Right atrium auricular region (tissue), 2 donors: ENCODE results near the gene TMEM222. TPM values are rescaled to one million over a fixed set of nuclear protein-coding genes. Genes with fewer than 3 reads are reported as not detected.
A peak's percentile ranks its signal among the peaks of the same experiment; 100 is the strongest.

ENCODE experiments used
- DNase-seq: peaks from one replicate; pipeline ENCODE4 v3.0.0-alpha.2; 2019; ENCODE audit warnings: low spot score
- H3K27ac ChIP-seq, 2 donors: fragments of 200-600 bp; sonication (generic); 1 replicate in 1 of 2; 2 replicates in 1 of 2; pipeline ENCODE4 v1.5.1; 2016 to 2019
- H3K27me3 ChIP-seq, 2 donors: fragments of 200-600 bp; sonication (generic); one replicate each; pipeline versions ENCODE4 v1.5.1 to v1.6.0; 2017 to 2019
- H3K36me3 ChIP-seq: fragments of 200-600 bp; sonication (generic); one replicate; pipeline ENCODE4 v1.5.1; 2016
- H3K4me1 ChIP-seq, 2 donors: fragments of 200-600 bp; sonication (generic); one replicate each; pipeline versions ENCODE4 v1.5.1 to v1.6.0; 2017 to 2019
- H3K4me3 ChIP-seq, 2 donors: fragments of 200-600 bp; sonication (generic); 1 replicate in 1 of 2; 2 replicates in 1 of 2; pipeline ENCODE4 v1.5.1; 2017 to 2019; ENCODE audit warnings: mild to moderate bottlenecking in 1 of 2, moderate library complexity in 1 of 2
- H3K9me3 ChIP-seq, 2 donors: fragments of 200-600 bp; sonication (generic); one replicate each; pipeline ENCODE4 v1.5.1; 2019
- total RNA-seq, 2 donors: library from RNA; depleted of rRNA; stranded (reverse); fragments of >200 nt; gene quantifications; one replicate each; pipeline ENCODE4 v1.1.0, GENCODE V29; 2016
- TF ChIP-seq, protein P1 (sequence below), 2 donors: fragments of 200-600 bp; sonication (generic); IDR thresholded peaks; one replicate each; pipeline ENCODE4 v1.5.1; 2019; ENCODE audit warnings: antibody characterized with exemption in 2 of 2

TMEM222 gene
- total RNA-seq, 2 donors from 2014 or later, result 13.6 to 24.3 TPM

DNA sequence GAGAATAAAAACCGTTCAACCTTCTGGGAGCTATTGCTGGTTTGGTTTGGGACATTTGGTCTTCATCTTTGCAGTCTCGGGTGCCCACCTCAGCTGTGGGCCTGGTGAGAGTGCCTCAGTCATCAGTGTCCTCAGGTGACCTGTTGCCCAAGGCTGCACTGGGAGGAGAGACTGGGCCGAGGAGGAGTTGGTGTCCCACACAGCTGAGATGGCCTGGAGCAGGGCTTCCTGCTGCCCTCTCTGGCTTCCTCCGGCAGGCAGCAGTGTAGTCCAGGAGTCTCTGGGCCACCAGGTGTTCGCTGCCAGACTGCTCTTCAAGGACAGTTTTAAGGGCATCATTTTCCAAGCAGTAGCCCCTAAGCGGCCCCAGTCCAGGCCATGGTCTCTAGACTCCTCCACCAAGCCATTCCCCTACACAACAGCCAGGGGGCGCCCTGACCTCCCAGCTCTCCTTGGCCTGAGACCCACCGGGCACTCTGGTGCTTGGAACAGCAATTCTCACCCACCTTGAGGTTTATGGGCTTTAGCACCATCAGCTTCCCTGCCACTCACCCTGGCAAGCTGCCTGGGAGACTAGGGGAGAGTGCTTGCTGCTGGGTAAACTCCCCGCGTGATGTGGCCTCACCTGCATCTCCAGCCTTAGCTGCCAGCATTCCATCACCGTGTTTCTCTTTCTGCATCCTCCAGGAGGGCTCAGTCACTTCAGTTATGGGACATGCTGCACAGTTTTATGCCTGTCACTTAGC lies 10.7 kb downstream of the TMEM222 start:
- Histone ChIP-seq H3K9me3 (no peaks in the 10 kb centered on the region), H3K27me3 (no peaks in the 10 kb centered on the region), H3K4me1 (peaks cover 0 to 30% of the 10 kb centered on the region in 2 donors), H3K4me3 (no peak overlapping the region), H3K27ac (peak overlapping the region; percentile 51 to 54), H3K36me3 (peaks cover 44% of the 10 kb centered on the region)
- no peak for DNase-seq
- TF ChIP-seq, protein P1, sequence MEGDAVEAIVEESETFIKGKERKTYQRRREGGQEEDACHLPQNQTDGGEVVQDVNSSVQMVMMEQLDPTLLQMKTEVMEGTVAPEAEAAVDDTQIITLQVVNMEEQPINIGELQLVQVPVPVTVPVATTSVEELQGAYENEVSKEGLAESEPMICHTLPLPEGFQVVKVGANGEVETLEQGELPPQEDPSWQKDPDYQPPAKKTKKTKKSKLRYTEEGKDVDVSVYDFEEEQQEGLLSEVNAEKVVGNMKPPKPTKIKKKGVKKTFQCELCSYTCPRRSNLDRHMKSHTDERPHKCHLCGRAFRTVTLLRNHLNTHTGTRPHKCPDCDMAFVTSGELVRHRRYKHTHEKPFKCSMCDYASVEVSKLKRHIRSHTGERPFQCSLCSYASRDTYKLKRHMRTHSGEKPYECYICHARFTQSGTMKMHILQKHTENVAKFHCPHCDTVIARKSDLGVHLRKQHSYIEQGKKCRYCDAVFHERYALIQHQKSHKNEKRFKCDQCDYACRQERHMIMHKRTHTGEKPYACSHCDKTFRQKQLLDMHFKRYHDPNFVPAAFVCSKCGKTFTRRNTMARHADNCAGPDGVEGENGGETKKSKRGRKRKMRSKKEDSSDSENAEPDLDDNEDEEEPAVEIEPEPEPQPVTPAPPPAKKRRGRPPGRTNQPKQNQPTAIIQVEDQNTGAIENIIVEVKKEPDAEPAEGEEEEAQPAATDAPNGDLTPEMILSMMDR (IDR thresholded peaks at IDR 0.05), result peak; percentile 82 to 89

DNA sequence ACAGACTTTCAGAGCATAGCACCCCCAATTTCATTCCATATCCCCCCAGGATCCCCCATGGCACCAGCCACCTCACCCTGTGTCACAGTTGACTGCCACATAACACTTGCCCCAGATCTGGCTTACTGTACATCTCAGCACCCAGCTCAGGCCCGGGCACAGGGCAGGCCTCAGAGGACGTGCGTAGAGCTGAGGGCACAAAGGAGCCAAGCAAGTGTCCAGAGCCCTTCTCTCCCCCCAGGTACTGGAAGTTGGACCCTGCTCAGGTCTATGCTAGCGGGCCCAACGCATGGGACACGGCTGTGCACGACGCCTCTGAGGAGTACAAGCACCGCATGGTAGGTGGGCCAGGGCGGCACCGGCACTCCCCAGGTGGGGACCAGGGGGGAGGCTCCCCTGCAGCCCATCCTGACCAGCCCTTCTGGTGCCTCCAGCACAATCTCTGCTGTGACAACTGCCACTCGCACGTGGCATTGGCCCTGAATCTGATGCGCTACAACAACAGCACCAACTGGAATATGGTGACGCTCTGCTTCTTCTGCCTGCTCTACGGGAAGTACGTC lies 11.8 kb downstream of the TMEM222 start:
- Histone ChIP-seq H3K9me3 (no peaks in the 10 kb centered on the region), H3K27ac (no peak overlapping the region), H3K27me3 (no peaks in the 10 kb centered on the region), H3K4me3 (no peak overlapping the region), H3K4me1 (peaks cover 0 to 19% of the 10 kb centered on the region in 2 donors), H3K36me3 (peaks cover 44% of the 10 kb centered on the region)
- TF ChIP-seq, protein P1 (IDR thresholded peaks at IDR 0.05), result no peak
- no peak for DNase-seq

- H3K4me1 ChIP-seq, result peaks cover 0 to 17% of the 10 kb centered on the region in 2 donors
- no peak overlapping the region for H3K27ac ChIP-seq
- no peak overlapping the region for H3K4me3 ChIP-seq
- DNase-seq, result no peak
- H3K27me3 ChIP-seq, result no peaks in the 10 kb centered on the region
- TF ChIP-seq, protein P1 (IDR thresholded peaks at IDR 0.05), result no peak
- peaks cover 39% of the 10 kb centered on the region for H3K36me3 ChIP-seq
- no peaks in the 10 kb centered on the region for H3K9me3 ChIP-seq
Measured at GRCh38 chr1:27335506-27336422, 13.8 kb downstream of the TMEM222 start.

DNA sequence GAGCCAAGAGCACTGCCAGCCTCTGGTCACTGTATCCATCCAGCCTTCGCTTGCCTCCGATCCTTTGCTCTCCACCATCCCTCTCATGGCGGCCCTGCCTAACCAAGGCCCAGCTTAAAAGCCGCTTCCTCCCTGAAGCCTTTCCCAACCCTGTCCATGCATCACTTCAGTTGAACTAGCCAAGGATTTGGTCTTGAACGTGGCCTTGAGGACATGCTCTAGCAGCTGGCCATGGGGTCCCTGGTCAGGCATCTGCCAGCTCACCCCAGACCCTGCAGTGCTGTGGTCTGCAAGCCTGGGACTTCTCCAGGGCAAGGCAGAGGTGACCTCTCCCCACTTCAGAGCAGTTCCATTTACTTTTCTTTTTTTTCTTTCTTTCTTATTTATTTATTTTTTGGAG lies 14.8 kb downstream of the TMEM222 start:
- no peak overlapping the region for H3K27ac ChIP-seq
- TF ChIP-seq, protein P1 (IDR thresholded peaks at IDR 0.05), result no peak
- H3K36me3 ChIP-seq, result peaks cover 33% of the 10 kb centered on the region
- no peaks in the 10 kb centered on the region for H3K27me3 ChIP-seq
- DNase-seq, result no peak
- H3K9me3 ChIP-seq, result no peaks in the 10 kb centered on the region
- H3K4me1 ChIP-seq, result peaks cover 0 to 16% of the 10 kb centered on the region in 2 donors
- H3K4me3 ChIP-seq, result no peak overlapping the region

- Histone ChIP-seq H3K4me3 (no peak overlapping the region), H3K27ac (no peak overlapping the region), H3K36me3 (peaks cover 18% of the 10 kb centered on the region), H3K9me3 (no peaks in the 10 kb centered on the region), H3K4me1 (peaks cover 0 to 9% of the 10 kb centered on the region in 2 donors), H3K27me3 (no peaks in the 10 kb centered on the region)
- DNase-seq, result no peak
- TF ChIP-seq, protein P1 (IDR thresholded peaks at IDR 0.05), result no peak
Measured at GRCh38 chr1:27338751-27339150, 16.8 kb downstream of the TMEM222 start.
